Fibroblast of lung (primary cell): ENCODE results near the gene CHST9.

ENCODE experiments used
- EZH2 ChIP-seq: IDR thresholded peaks from 2 replicates; pipeline ENCODE4 v1.5.1; 2012; ENCODE audit warnings: low read length, control low read depth, mild to moderate bottlenecking; ENCODE audit errors: missing control alignments
- TF ChIP-seq, protein P1 (sequence below), 2 donors: IDR thresholded peaks in 1 of 2; conservative IDR thresholded peaks in 1 of 2; 1 replicate in 1 of 2; 2 replicates in 1 of 2; pipeline ENCODE4 v1.5.1; 2011 to 2012; ENCODE audit warnings: low read length in 2 of 2, control low read depth in 1 of 2, inconsistent platforms in 1 of 2, low read depth in 1 of 2, mild to moderate bottlenecking in 1 of 2

DNA sequence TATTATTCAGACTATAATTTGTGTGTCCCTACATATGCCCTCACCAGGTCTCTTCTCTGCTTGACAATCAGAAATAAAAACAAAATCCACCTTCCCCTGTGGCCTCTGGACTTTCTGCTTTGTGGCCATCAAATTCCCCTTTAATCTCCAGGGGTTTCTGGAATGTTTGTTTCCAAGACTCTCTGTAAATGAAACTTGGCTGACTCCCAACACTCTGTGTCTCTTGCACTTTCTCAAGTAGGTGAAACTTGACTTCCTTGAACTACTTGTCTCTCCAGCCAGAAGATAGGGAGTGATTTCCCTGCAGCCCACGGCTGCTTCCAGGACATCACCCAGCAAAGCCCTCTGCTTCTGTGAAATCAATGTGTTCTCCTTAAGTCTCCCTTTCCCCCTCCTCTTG lies 265.5 kb downstream of the CHST9 start:
- TF ChIP-seq, protein P1, sequence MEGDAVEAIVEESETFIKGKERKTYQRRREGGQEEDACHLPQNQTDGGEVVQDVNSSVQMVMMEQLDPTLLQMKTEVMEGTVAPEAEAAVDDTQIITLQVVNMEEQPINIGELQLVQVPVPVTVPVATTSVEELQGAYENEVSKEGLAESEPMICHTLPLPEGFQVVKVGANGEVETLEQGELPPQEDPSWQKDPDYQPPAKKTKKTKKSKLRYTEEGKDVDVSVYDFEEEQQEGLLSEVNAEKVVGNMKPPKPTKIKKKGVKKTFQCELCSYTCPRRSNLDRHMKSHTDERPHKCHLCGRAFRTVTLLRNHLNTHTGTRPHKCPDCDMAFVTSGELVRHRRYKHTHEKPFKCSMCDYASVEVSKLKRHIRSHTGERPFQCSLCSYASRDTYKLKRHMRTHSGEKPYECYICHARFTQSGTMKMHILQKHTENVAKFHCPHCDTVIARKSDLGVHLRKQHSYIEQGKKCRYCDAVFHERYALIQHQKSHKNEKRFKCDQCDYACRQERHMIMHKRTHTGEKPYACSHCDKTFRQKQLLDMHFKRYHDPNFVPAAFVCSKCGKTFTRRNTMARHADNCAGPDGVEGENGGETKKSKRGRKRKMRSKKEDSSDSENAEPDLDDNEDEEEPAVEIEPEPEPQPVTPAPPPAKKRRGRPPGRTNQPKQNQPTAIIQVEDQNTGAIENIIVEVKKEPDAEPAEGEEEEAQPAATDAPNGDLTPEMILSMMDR (conservative IDR thresholded peaks at IDR 0.05 in 1 of 2, IDR thresholded peaks at IDR 0.05 in 1 of 2; ENCODE audit: low read depth in 1 of 2, low read length in 2 of 2): no peak
- no peak for TF ChIP-seq EZH2
